OCI-M1 (cell line): ENCODE data around the gene CEP170.
A peak's percentile ranks its signal among the peaks of the same experiment; 100 is the strongest.

Source experiments
- DNase-seq: peaks from one replicate; lab custom pipeline; 2025; lab: John Stamatoyannopoulos, UW

The CEP170 gene

DNA sequence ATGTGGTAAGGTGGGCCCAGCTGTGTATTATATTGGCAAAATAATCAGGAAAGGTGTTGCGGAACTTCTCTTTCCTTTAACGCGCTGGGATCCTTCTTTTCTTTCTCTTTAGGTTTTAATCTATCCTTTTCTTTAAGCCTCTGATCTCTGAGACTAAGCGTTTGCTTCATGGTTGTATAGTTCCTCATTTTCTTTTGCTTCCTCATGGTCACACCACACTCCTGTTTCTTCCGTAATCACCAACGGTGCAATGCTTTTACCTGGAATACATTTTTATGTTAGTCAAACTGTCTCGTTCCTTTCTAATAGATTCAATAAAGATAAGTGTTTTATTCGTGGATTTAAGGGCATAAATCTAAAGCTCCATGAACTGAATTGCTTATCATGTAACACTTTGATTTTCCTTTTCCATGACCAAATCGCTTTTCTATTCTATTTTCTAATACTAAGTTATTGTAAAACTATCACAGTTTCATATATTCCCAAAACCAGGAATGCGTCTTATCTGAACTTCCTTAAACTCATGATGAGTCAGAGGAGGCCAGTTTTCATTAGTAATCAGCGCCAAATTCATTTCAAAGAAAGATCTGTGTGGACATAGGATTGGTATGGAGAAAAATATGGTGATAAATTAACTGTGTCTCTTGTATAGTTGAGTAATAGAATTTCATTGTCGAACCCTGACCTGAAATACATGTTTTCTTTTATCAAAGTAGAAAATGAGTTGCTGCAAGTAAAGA lies 13.0 kb upstream of the CEP170 start:
- DNase-seq, result peak; percentile 85

- DNase-seq, result peak; percentile 85
These were observed 12.4 kb upstream of the CEP170 start for GRCh38 chr1:243267471-243267880.

- no peak for DNase-seq
These were observed 11.2 kb upstream of the CEP170 start for GRCh38 chr1:243266231-243266630.

- peak; percentile 85 for DNase-seq
These were observed 9.6 kb upstream of the CEP170 start for GRCh38 chr1:243264717-243265116.

- DNase-seq, result no peak
These were observed 6.3 kb upstream of the CEP170 start for GRCh38 chr1:243261390-243261789.

- no peak for DNase-seq
These were observed 5.3 kb upstream of the CEP170 start for GRCh38 chr1:243260221-243260880.

GRCh38 chr1:243258731-243259130 lies 3.6 kb upstream of the CEP170 start:
- no peak for DNase-seq

DNA sequence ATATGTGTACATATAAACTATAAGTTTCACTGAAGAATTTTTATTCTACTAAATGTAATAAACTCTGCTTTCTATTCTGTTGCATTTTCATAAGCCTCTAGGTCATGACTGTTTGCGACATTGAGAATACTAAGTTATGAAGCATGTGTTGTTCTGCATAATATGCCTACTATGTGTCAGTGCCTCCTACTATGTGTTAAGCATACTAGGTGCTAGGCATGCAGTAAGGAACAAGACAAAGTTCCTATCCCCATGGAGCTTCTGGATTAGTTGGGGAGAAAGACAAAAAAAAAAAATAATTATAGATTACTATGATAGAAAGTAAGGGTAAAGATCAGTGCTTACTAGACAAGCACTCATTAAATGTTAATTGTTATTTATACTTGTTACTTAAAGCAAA lies 2.1 kb upstream of the CEP170 start:
- DNase-seq, result no peak

DNA sequence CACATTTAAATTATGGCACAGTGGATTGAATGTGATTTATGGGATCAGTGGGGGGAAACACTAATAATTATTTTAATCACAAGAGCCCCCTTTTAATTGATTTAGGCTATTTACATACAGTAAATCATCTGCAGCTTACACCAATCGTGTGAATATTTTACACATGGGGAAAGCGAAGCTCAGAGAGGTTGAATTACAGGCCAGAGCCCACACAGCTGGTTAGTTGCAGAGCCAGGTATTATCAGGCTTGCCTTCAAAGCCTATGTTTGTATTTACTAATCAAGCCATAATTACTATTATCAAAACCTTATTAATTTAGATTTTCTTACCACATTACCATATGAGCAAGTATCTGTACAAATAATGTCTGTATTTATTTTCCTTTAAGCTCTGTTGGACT lies 1.5 kb upstream of the CEP170 start:
- DNase-seq, result peak; percentile 50

DNA sequence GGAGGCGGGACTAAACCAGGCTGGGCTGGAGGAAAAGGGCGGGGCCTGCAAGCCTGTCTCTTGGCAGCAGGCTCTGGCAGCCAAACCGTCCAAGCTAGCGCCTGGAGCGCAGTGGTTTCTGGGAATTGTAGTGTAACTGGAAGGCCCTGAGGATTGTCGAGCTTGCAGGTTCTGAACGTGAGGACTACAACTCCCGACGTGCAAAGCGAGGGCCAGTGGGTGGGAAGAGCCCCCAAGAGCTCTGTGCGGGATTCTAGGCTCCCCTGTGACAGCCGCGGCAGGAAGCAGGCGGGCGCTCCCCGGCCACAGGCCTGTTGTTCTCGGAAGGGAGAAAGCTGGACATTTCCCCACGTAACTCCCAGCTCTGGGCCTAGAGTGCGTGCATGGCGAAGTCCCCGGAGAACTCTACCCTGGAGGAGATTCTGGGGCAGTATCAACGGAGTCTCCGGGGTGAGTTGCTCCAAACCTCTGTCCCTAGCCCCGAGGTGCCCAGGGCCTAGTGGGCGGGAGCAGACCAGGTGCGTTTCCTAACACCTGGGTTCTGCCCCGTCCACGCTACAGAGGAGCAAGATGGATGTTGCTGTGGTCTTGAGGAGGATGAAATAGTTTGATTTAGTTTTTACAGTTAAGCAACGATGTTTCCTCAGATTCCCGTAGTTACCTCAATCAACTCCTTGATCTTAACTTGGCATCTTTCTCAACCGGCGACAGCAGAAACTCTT lies 871 bp upstream of the CEP170 start, which contains the start of gene SDCCAG8:
Gene SDCCAG8 (plus strand): TSS at position 251 of the 722 bp plus-strand sequence. CDS start 133 bp downstream, at position 384.
- DNase-seq, result peak; percentile 99

DNA sequence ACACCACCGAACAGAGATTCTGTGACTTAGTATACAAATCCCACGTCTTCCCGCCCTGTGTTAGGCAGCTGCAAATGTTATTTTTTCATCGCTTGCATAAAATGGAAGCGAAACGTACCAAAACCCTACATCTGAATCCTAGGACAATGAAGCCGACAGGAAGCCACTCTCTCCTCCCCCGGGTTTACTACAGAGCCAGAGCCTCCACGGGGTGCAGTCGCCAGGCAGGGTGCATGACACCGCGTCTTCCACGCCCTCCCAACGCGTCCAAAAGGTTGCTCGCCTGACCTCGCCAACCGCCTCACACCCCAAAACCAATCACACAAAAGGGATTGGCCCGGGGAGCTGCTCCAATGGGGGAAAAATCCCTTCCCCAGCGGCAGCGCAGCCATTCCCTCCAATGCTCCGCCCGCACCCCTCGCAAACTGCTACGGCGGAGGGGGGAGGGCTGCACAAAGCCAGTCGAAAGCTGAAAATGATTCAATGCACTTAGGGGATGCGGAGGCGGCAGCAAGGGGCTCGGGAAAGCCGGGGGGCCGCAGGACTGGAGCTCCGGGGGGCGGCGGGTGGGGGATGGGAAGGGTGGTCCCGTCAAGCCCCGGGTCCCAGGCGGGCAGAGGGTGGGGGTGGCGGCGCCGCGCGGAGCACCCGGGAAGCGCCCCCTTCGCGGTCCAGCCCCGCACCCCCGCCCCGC lies 701 bp downstream of the CEP170 start:
- DNase-seq, result peak; percentile 76

- no peak for DNase-seq
These were observed 1.2 kb downstream of the CEP170 start for GRCh38 chr1:243253926-243254232.

GRCh38 chr1:243253211-243253925 lies 1.7 kb downstream of the CEP170 start:
- peak; percentile 72 for DNase-seq

DNA sequence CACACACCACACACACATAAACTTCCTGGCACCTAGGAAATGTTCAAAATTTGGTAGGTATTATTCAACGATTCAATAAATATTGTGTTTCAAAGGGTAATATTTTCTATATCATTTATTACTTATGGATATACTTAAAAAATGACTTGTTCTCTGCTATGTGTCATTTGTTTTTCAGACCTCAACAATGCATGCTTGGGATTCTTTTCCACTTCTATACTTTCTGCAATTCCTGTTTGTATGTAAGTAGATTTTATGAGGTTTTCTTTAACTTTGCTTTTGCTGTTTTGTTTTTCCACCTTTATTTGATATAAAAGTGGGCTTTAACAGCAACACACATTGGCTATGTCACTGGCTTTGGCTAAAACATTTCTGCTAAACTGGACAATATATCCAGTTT lies 3.5 kb downstream of the CEP170 start:
- DNase-seq, result no peak

- DNase-seq, result no peak
These were observed 5.0 kb downstream of the CEP170 start for GRCh38 chr1:243250102-243250501.

- no peak for DNase-seq
These were observed 5.9 kb downstream of the CEP170 start for GRCh38 chr1:243249214-243249613.

- no peak for DNase-seq
These were observed 7.2 kb downstream of the CEP170 start for GRCh38 chr1:243247901-243248300.

DNA sequence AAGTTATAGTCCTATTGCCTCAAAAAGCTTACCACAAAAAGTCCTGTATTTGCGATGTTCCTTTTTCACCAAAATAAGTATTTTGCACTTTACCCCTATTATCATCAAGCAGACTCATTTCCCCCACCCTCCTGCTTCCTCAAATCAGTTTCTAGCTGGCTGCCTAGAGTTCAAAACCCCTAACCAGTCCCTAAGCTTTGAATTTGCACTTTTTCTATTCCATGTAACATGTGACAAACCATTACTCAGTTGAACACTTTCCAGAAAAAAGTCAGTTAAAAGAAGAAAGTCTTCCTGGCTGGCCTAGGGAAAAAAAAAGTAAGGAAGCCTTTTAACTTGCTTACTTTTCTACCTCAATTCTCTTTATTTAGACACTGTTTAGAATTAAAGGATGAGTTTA lies 8.2 kb downstream of the CEP170 start:
- DNase-seq, result peak; percentile 46

DNA sequence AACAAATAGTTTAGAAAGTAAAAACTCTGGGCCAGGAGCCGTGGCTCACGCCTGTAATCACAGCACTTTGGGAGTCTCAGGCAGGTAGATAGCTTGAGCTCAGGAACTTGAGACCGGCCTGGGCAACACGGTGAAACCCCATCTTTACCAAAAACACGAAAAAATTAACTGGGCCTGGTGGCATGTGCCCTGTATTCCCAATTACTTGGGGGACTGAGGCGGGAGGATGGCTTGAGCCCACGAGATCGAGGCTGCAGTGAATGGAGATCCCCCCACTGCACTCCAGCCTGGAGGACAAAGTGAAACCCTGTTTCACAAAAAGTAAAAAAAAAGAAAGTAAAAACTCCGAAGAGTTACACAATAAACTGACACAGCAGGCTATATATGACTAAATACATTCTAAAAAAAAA lies 10.6 kb downstream of the CEP170 start:
- DNase-seq, result no peak

DNA sequence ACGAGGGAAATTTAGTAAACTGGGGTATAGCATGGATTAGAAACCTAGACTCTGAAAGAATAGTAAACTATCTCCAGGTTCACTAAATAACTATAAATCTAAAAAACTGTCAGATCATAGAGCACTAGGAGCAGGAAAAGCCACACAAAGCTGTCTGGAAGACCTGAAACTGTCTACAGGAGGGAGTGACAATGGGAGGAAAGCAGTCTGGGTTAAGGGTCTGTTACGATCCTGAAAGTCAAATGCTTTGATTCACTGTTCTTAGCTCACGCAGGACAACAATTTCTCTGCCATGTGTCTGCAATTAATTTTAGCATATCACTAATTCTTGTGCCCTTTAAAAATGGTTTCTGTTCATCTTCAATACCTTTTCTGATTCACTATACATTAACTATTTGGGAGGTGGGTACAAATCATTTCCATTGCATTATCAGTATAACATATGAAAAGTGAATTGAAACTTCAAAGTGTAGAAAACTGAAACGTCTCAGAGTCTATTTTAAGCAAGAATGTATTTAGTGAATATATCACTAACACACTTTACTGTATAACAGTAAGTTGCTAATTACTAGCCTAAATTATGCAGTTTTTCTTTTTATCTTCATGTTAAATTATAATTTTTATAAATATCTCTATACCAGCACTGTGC lies 18.4 kb downstream of the CEP170 start:
- no peak for DNase-seq

- no peak for DNase-seq
These were observed 20.0 kb downstream of the CEP170 start for GRCh38 chr1:243234978-243235647.
